ENCODE results near the gene CHN2. TPM values are rescaled to one million over a fixed set of nuclear protein-coding genes. Genes with fewer than 3 reads are reported as not detected.

The CHN2 gene
- total RNA-seq, 6 donors from 2014 or later: 6.2 to 13.7 (median 11.2) TPM

DNA sequence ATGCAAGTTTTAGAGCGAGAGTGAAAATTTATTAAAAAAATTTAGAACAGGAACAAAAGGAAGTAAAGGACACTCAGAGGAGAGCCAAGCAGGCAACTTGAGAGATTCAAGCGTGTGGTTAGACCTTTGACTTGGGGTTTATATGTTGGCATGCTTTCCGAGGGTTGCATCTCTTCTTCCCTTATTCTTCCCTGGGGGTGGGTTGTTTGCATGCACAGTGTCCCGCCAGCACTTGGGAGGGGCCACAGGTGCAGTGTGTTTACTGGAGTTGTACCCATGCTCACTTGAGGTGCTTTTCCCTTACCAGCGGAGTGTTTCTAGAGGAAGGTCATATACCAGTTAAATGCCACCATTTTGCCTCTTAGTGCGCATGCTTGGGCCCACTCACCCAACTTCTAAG lies 96.3 kb downstream of the CHN2 start:
- 88 to 89% methylated on average over 6 of the region's 6 CpGs for WGBS, 2 donors
- Histone ChIP-seq H3K36me3 (no peaks in the 10 kb centered on the region), H3K4me3 (no peak overlapping the region), H3K27me3 (no peaks in the 10 kb centered on the region), H3K9me3 (no peaks in the 10 kb centered on the region), H3K4me1 (no peaks in the 10 kb centered on the region), H3K27ac (no peak overlapping the region)
- ATAC-seq (ENCODE audit: low FRiP score in 2 of 2): no peak
- no peak for DNase-seq
- TF ChIP-seq EP300 (IDR thresholded peaks at IDR 0.05) (no peak), POLR2AphosphoS5 (IDR thresholded peaks at IDR 0.05) (no peak), POLR2A (IDR thresholded peaks at IDR 0.05) (no peak)
- TF ChIP-seq, protein P1, sequence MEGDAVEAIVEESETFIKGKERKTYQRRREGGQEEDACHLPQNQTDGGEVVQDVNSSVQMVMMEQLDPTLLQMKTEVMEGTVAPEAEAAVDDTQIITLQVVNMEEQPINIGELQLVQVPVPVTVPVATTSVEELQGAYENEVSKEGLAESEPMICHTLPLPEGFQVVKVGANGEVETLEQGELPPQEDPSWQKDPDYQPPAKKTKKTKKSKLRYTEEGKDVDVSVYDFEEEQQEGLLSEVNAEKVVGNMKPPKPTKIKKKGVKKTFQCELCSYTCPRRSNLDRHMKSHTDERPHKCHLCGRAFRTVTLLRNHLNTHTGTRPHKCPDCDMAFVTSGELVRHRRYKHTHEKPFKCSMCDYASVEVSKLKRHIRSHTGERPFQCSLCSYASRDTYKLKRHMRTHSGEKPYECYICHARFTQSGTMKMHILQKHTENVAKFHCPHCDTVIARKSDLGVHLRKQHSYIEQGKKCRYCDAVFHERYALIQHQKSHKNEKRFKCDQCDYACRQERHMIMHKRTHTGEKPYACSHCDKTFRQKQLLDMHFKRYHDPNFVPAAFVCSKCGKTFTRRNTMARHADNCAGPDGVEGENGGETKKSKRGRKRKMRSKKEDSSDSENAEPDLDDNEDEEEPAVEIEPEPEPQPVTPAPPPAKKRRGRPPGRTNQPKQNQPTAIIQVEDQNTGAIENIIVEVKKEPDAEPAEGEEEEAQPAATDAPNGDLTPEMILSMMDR (IDR thresholded peaks at IDR 0.05): no peak

DNA sequence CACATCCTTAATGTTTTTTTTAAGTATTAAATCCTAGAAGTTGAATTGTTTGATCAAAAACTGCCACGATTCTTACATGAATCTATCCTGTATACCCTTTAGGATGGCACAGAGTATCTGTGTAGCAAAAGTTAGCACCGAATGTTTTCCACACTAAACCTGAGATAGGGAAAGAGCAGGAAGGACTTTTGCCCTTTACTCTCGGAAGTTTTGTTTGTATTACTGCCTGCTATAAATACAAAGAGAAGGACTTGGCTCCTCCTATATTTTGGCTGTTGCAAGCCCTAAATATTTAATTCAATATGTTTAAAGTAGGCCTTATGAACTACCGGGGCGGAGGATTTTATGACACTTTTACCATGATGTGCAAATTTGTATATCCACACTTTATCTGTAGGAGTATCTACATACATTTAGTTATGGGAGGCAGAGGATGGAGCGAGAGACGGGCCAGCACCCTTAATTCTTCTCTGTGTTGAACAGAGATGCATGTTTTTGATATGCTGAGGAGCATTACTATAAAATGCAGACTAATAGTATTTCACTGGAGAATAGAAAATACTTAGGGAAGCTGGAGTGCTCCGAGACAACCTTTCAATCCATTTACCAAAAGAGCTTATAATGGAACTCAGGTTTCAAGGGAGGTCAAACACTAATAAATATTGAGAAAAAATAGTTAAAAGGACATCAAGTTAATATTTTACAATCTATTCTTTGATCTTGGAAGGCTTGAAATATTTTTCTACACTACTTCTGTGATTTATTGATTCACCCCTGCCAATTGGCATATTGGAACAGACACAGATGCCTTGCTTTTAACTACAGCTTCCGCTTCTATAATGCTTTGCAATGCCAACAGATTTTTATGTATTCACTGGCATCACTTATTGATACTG lies 97.4 kb downstream of the CHN2 start:
- ATAC-seq (ENCODE audit: low FRiP score in 2 of 2): no peak
- Histone ChIP-seq H3K36me3 (no peaks in the 10 kb centered on the region), H3K4me3 (no peak overlapping the region), H3K27ac (no peak overlapping the region), H3K9me3 (no peaks in the 10 kb centered on the region), H3K4me1 (no peaks in the 10 kb centered on the region), H3K27me3 (no peaks in the 10 kb centered on the region)
- TF ChIP-seq, protein P1 (IDR thresholded peaks at IDR 0.05): no peak
- no peak for TF ChIP-seq POLR2AphosphoS5 (IDR thresholded peaks at IDR 0.05)
- no peak for TF ChIP-seq POLR2A (IDR thresholded peaks at IDR 0.05)
- TF ChIP-seq EP300 (IDR thresholded peaks at IDR 0.05): no peak
- 73 to 76% methylated on average over 9 of the region's 9 CpGs for WGBS, 2 donors
- DNase-seq: no peak

DNA sequence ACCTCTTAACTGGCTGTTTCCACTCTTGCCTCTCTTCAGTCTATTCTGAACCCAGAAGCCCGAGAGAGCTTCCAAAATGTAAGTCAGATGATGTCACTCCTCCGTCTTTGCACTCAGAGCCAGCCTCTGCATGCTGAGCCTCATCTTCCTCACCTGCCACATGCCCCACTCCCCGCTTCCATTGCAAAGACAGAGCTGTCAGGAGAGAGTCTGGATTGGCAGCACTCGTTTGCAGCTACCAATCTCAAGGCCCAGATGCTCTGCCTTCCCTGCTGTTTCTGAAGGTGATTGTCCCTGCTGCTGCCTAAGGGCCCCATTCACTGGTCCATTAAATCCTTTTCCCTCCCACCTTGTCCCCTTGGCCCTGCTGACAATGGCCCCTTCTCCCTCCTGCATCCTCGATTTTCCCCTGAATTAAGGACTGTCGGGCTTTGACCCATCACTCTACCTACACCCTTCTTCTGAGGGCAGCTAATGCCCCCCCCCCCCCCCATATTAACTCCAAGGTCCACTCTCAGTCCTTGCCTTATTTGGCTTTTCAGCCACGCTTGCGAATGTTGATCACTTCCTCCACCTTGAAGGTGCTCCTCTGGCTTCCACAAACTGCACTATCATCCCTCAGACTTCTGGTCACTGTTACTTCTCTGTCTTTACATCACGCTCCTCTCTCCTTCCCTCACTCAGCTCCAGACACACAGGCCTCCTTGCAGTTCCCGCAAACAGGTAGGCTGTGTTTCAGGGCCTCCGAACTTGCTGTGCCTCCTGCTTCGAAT lies 98.5 kb downstream of the CHN2 start:
- 93 to 95% methylated on average over 12 of the region's 12 CpGs for WGBS, 2 donors
- Histone ChIP-seq H3K4me3 (no peak overlapping the region), H3K4me1 (no peaks in the 10 kb centered on the region), H3K9me3 (no peaks in the 10 kb centered on the region), H3K27me3 (no peaks in the 10 kb centered on the region), H3K27ac (no peak overlapping the region), H3K36me3 (no peaks in the 10 kb centered on the region)
- no peak for ATAC-seq (ENCODE audit: low FRiP score in 2 of 2)
- no peak for DNase-seq
- TF ChIP-seq POLR2AphosphoS5 (IDR thresholded peaks at IDR 0.05) (no peak), POLR2A (IDR thresholded peaks at IDR 0.05) (no peak), EP300 (IDR thresholded peaks at IDR 0.05) (no peak)
- TF ChIP-seq, protein P1 (IDR thresholded peaks at IDR 0.05): no peak

DNA sequence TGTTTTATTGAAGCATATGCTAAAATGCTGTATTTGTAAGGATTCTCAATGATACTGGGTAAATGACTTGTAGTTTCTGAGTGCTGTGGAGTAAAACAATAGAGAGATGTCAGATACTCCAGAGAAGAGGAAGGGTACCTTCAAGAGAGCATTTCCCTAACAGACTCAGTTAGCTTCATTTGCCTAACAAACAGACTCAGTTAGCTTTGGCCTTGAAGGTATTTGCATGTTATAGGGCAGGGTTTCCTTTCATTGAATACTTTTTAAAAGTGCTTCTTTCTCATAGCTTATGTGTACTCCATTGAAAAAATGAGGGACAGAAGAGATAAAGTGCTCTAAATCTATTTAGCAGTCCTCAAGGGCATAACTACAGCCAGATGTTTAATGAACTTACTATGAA lies 101.8 kb downstream of the CHN2 start:
- Histone ChIP-seq H3K4me1 (no peaks in the 10 kb centered on the region), H3K27ac (no peak overlapping the region), H3K27me3 (no peaks in the 10 kb centered on the region), H3K4me3 (no peak overlapping the region), H3K36me3 (no peaks in the 10 kb centered on the region), H3K9me3 (no peaks in the 10 kb centered on the region)
- TF ChIP-seq EP300 (IDR thresholded peaks at IDR 0.05) (no peak), POLR2A (IDR thresholded peaks at IDR 0.05) (no peak), POLR2AphosphoS5 (IDR thresholded peaks at IDR 0.05) (no peak)
- TF ChIP-seq, protein P1 (IDR thresholded peaks at IDR 0.05): no peak
- DNase-seq (no peak), ATAC-seq (ENCODE audit: low FRiP score in 2 of 2) (no peak)

Measured in upper lobe of left lung (tissue), 6 donors.